ENCODE measurements around the gene HK1. TPM values are rescaled to one million over a fixed set of nuclear protein-coding genes. Genes with fewer than 3 reads are reported as not detected.

The HK1 gene
- total and polyA plus RNA-seq, 4 donors: 1.8 to 166 (median 7.4) TPM

- Histone ChIP-seq H3K9me3 (ENCODE audit: control insufficient read depth in 4 of 4, low read length in 3 of 4) (no peaks in the 10 kb centered on the region), H3K4me3 (ENCODE audit: low read depth in 1 of 3, low read length in 3 of 3) (no peak overlapping the region), H3K27me3 (ENCODE audit: control insufficient read depth in 4 of 4, insufficient read depth in 4 of 4, low read length in 3 of 4) (no peaks in the 10 kb centered on the region), H3K27ac (ENCODE audit: low read depth in 1 of 2, low read length in 2 of 2) (no peak overlapping the region), H3K9ac (ENCODE audit: low read depth in 1 of 2, low read length in 2 of 2) (no peak overlapping the region), H3K36me3 (ENCODE audit: control insufficient read depth in 4 of 4, insufficient read depth in 3 of 4, low read depth in 1 of 4, low read length in 3 of 4) (no peaks in the 10 kb centered on the region), H3K4me1 (ENCODE audit: control insufficient read depth in 4 of 4, insufficient read depth in 4 of 4, low read length in 3 of 4) (peaks cover 0 to 4% (median 2%) of the 10 kb centered on the region in 4 donors)
- WGBS: 17% methylated on average over 13 of the region's 13 CpGs
- peak; percentile 50 for DNase-seq (ENCODE audit: low spot score)
- TF ChIP-seq ATF3 (IDR thresholded peaks at IDR 0.05) (no peak), CTCF (IDR thresholded peaks at IDR 0.05; ENCODE audit: low read depth, low read length, missing input control) (peak; percentile 41), SP1 (IDR thresholded peaks at IDR 0.05) (no peak), RXRA (IDR thresholded peaks at IDR 0.05) (no peak), TAF1 (conservative IDR thresholded peaks at IDR 0.05) (no peak), YY1 (IDR thresholded peaks at IDR 0.05) (no peak), ZBTB33 (IDR thresholded peaks at IDR 0.05) (no peak), EGR1 (IDR thresholded peaks at IDR 0.05; ENCODE audit: low read depth in 2 of 2) (no peak), REST (IDR thresholded peaks at IDR 0.05) (no peak), HNF4A (conservative IDR thresholded peaks at IDR 0.05) (no peak), MAX (IDR thresholded peaks at IDR 0.05) (no peak), RAD21 (IDR thresholded peaks at IDR 0.05) (peak; percentile 71 to 76), HNF4G (IDR thresholded peaks at IDR 0.05) (no peak), FOXA1 (IDR thresholded peaks at IDR 0.05) (no peak), FOXA2 (IDR thresholded peaks at IDR 0.05) (no peak), JUND (IDR thresholded peaks at IDR 0.05) (no peak)
Observed at GRCh38 chr10:69413221-69413865, 135.0 kb downstream of the HK1 start.

Measured in liver (tissue), 9 donors.